Pulmonary artery endothelial cell (primary cell): ENCODE results near the gene MAB21L4. TPM values are rescaled to one million over a fixed set of nuclear protein-coding genes. Genes with fewer than 3 reads are reported as not detected.

ENCODE experiments used
- DNase-seq: peaks from one replicate; pipeline ENCODE4 v3.0.0-alpha.2; 2011; ENCODE audit warnings: low read depth, low spot score
- total RNA-seq: library from RNA; depleted of rRNA; stranded (reverse); fragments of >200 nt; gene quantifications from 2 replicates; pipeline ENCODE4 v1.2.3, GENCODE V29; 2014

MAB21L4 gene
- total RNA-seq, 1 donor from 2014 or later = not detected

GRCh38 chr2:240896871-240897692 is 1.1 kb upstream of the MAB21L4 start:
- DNase-seq = no peak

- no peak for DNase-seq
These were observed 438 bp upstream of the MAB21L4 start for GRCh38 chr2:240896394-240896793.

- DNase-seq = no peak
These were observed 959 bp downstream of the MAB21L4 start for GRCh38 chr2:240894836-240895558.

GRCh38 chr2:240894006-240894405 is 1.9 kb downstream of the MAB21L4 start:
- DNase-seq = no peak

- no peak for DNase-seq
These were observed 2.6 kb downstream of the MAB21L4 start for GRCh38 chr2:240893363-240893844.

- no peak for DNase-seq
These were observed 3.0 kb downstream of the MAB21L4 start for GRCh38 chr2:240892925-240893324.

GRCh38 chr2:240892356-240892755 is 3.6 kb downstream of the MAB21L4 start:
- DNase-seq = no peak

- no peak for DNase-seq
These were observed 4.2 kb downstream of the MAB21L4 start for GRCh38 chr2:240891492-240892340.

DNA sequence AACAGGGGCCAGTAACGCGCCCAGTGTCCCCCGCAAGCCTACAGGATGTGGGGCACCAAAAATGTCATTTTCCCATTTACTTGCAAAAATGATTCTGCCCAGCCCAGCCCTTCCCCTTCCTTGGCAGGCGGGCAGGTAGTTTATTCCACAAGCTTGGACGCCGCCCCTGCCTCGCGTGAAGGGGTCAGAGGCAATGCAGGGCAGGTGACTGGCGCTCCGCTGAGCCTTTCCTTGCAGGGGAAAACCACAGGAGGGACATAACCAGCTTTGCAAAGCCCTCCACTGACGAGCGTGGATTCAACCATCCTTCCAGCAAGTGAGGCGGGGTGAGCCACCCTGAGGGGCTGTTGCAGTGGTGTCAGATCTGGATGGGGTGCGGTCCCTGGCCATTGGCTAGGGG is 5.3 kb downstream of the MAB21L4 start:
- DNase-seq = no peak

- no peak for DNase-seq
These were observed 6.1 kb downstream of the MAB21L4 start for GRCh38 chr2:240889601-240890560.

DNA sequence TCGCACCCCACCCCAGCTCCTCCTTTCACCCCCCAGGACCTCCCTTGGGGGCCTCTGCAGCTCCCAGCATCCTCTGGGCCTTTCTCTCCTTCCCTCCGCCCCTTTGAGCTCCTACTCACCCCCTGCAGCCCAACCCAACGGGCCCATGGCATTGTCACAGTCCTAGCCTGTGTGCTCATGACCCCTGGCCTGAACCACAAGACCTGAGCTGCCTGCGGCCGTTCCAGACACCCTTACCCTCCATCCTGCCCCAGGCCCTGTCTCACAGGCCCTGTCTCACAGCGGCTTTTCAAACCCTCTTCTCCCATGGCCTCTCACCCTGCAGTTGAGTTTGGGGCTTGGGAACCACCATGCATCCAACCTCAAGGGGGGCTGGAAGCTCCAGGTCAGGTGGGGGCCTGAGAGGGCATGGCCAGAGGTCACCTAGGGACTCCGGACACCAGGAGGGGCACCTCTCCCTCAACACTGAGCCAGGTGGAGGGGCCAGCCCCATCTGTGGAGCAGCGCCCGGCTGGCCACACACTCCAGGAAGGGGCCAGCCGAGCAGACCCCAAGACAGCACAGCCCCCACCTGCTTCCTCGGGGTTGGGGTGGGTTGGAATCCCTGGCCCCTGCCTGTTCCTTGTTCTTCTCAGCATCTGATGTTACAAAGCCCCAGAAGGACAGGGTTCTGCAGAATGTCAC is 6.9 kb downstream of the MAB21L4 start:
- DNase-seq = no peak

DNA sequence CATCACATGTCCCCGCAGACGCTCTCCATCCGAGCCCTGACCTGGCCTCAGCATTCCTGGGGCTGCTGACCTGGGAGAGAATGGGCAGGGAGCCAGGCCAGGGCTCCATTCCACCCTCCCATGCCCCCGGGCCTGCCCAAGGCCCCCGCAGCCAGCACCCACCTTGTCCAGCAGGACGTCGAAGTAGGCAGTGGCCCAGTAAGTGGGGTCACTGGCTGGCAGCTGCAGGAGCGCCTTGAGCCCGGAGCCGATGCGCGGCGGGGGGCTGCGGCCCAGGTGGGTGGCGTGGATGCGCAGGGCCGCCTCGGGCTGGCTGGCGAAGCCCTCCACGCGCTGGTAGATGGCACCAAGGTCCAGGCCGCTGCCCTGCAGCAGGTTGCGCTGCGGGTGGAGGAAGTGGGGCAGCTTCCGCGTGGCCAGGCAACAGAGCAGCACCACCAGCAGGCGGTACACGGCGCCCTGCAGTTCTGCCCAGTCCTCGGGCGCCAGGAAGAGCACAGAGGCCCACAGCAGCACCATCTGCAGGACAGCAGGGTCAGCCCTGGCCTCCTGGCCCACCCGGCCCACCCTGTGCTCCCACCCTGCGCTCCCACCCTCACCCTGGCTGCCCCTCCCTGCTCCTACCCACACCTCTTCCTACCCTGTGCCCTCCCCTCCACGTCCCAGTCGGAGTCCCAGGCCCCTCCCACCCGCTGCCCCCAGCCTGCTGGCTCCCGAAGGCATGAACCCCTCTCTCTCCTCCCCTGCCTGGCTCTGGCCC is 7.6 kb downstream of the MAB21L4 start:
- no peak for DNase-seq

DNA sequence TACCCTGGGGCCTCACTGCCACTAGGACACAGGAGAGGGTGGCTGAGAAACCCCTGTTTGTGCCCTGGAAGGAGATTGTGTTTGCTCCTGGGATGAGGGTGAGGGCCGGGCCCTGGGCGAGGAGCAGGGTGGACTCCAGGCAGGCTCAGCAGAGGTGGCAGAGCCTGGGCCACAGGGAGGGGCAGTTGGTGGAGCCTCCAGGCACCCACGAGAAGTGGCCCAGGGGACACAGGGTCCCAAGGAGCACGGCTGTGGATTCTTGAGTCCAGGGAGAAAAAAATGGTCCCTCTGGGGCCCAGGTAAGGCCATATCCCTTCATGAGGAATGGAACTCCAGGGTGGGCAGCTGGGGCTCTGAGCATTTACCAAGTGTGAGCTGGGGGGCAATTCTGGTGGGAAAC is 8.3 kb downstream of the MAB21L4 start:
- no peak for DNase-seq

DNA sequence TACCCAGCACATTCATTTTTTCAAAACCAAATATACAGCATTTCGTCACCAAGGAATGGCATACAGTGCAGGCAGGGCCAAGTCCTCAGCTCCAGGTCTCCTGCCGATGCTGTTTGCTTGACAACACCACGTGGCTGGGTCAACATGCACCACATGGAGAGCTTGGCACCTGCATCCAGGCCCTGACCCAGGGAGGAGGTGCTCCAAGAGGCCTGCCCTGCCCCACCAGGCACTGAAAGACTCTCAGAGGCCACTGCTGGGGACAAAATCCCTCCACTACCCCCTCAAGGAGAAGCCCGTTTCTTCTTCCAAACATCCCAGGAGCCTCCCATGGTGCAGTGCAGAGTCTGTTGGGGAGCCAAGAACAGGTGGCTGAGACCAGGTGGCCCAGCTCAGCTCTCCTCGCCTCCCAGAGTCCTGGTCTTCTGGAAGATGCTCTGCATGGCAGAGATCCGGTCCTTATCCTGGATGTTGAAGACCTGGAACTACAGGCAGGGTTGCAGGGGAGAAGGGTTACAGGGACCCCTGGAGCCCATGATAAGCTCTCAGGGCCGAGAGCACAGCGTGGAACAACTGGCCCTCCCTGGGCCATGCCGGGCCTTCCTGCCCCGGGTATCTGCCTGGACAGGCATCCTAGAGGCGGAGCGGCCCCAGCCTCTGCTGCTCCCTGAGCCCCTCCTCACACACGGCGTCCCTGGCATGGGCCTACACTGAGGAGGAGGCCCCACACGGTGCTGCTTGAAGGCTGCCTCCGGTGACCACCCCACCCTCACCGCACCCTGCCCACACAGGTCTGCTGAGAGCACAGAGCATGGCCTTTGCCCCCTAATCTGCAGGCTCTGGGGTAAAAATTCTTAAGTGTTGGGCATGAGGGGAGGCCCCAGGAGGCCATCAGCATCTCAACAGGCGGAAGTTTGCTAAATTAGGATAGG is 9.0 kb downstream of the MAB21L4 start:
- no peak for DNase-seq

- no peak for DNase-seq
These were observed 9.9 kb downstream of the MAB21L4 start for GRCh38 chr2:240886023-240886565.

DNA sequence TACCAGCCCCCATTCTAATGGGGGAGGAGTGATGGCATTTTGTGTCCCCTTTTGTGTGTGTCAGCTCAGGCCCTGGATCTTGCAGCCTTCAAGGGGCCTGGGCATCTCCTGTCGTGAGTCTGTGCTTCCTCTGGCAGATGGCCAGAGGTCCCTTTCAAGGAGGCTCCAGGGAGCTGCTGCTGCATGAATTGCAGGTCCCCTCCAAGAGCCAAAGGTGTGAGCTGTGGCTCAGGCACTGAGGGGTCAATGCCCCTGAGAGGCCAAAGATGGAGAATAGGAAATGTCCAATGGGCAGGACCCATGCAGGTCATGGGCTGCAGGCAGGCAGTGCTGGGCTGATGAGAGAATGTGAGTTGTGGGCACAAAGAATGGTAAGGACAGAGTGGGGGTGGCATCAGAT is 10.4 kb downstream of the MAB21L4 start:
- DNase-seq = no peak

DNA sequence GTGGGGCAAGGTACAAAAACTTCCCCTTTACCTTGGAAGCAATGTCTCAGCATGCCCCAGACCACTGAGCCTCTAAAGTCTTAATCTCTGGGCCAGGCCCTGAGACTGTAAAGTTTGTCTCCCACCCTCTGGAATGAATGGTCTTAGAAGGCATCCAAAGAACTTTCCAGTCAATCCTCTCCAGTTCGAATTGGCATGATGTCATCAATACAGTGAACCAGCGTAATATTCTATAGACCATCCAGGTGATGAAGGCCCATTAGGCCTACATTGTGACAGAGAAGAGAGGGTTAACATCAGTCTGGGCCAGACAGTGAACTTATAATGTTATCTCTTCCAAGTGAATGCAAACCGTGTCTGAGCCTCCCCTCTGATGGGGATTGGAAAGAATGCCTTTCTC is 11.2 kb downstream of the MAB21L4 start:
- DNase-seq = no peak

DNA sequence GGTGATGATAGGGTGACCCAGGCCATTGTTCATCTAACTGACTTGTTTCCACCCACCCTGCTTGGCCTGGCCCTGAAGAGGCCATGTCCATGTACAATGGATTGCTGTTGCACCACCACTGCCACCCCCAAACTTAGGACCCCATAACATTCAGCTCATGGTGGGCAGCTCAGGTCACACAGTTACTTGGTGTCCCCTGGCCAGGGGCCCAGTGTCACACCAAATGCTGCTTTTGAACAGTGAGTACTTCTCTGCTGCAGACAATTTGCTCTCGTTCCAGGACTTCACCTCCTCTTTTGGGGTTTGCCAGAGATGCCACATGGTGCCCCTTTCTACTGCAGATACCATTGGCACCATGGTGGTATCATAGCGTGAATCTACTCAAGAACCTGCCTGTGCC is 11.7 kb downstream of the MAB21L4 start:
- DNase-seq = no peak
